ENCODE results near the gene GANC. TPM values are rescaled to one million over a fixed set of nuclear protein-coding genes. Genes with fewer than 3 reads are reported as not detected.

GANC gene
- total RNA-seq, 1 experiment from 2014 or later: 18.5 TPM

GRCh38 chr15:42354824-42355223 is 81.8 kb downstream of the GANC start:
- Mint-ChIP-seq H3K4me1 (peaks cover 6% of the 10 kb centered on the region), H3K9me3 (no peaks in the 10 kb centered on the region), H3K27me3 (ENCODE audit: low read depth) (no peaks in the 10 kb centered on the region; the same call in 1 of the 2 replicates), H3K36me3 (no peaks in the 10 kb centered on the region), H3K27ac (no peak overlapping the region), H3K4me3 (no peak overlapping the region)
- POLR2A ChIA-PET: no interaction called here
- ATAC-seq: no peak
- CTCF ChIA-PET: interaction anchor here (0.7 kb wide), 2 partner anchors 30 to 223 kb away, joined by 3 to 5 read pairs; no protein-coding TSS in a partner anchor
- TF ChIP-seq CREM (CRISPR knock-in tag; IDR thresholded peaks at IDR 0.05) (no peak), ERG (CRISPR knock-in tag; IDR thresholded peaks at IDR 0.05) (no peak), JUN (CRISPR knock-in tag; IDR thresholded peaks at IDR 0.05) (no peak), GRHL2 (CRISPR knock-in tag; IDR thresholded peaks at IDR 0.05; ENCODE audit: insufficient replicate concordance, severe bottlenecking) (no peak), TP53 (CRISPR knock-in tag; IDR thresholded peaks at IDR 0.05) (no peak), GTF2I (CRISPR knock-in tag; conservative IDR thresholded peaks at IDR 0.05) (no peak), NFATC4 (CRISPR knock-in tag; IDR thresholded peaks at IDR 0.05) (no peak), ZNF532 (CRISPR knock-in tag; IDR thresholded peaks at IDR 0.05; ENCODE audit: borderline replicate concordance) (no peak), ZNF317 (CRISPR knock-in tag; IDR thresholded peaks at IDR 0.05; ENCODE audit: borderline replicate concordance, low read depth) (no peak)
- DNase-seq (ENCODE audit: low spot score): no peak

- Mint-ChIP-seq H3K27me3 (ENCODE audit: low read depth) (no peaks in the 10 kb centered on the region; the same call in 1 of the 2 replicates), H3K27ac (no peak overlapping the region), H3K36me3 (no peaks in the 10 kb centered on the region), H3K4me1 (peaks cover 11% of the 10 kb centered on the region), H3K9me3 (no peaks in the 10 kb centered on the region), H3K4me3 (no peak overlapping the region)
- ATAC-seq (no peak), DNase-seq (ENCODE audit: low spot score) (no peak)
- ChIA-PET CTCF (interaction anchor here (0.7 kb wide), 1 partner anchor 30 kb away, joined by 3 read pairs; no protein-coding TSS in a partner anchor), POLR2A (no interaction called here)
- TF ChIP-seq ZNF416 (CRISPR knock-in tag; IDR thresholded peaks at IDR 0.05) (no peak), ZNF425 (CRISPR knock-in tag; conservative IDR thresholded peaks at IDR 0.05) (no peak), MLX (CRISPR knock-in tag; IDR thresholded peaks at IDR 0.05) (no peak), JUN (CRISPR knock-in tag; IDR thresholded peaks at IDR 0.05) (no peak), ZNF396 (CRISPR knock-in tag; IDR thresholded peaks at IDR 0.05; ENCODE audit: borderline replicate concordance) (no peak), E2F5 (CRISPR knock-in tag; IDR thresholded peaks at IDR 0.05) (no peak), NFE2L1 (CRISPR knock-in tag; IDR thresholded peaks at IDR 0.05) (no peak), SMAD4 (CRISPR knock-in tag; IDR thresholded peaks at IDR 0.05) (no peak), CTCF (IDR thresholded peaks at IDR 0.05) (no peak)
These were observed 82.3 kb downstream of the GANC start for GRCh38 chr15:42355291-42355690.

Data from WTC11 (cell line).